ENCODE data around the gene SUN1.
"Not testable (repeated sequence)": the region's sequence is repeated elsewhere in the genome, so short reads cannot be mapped to it uniquely, and the experiment has no call there.

Gene SUN1

DNA sequence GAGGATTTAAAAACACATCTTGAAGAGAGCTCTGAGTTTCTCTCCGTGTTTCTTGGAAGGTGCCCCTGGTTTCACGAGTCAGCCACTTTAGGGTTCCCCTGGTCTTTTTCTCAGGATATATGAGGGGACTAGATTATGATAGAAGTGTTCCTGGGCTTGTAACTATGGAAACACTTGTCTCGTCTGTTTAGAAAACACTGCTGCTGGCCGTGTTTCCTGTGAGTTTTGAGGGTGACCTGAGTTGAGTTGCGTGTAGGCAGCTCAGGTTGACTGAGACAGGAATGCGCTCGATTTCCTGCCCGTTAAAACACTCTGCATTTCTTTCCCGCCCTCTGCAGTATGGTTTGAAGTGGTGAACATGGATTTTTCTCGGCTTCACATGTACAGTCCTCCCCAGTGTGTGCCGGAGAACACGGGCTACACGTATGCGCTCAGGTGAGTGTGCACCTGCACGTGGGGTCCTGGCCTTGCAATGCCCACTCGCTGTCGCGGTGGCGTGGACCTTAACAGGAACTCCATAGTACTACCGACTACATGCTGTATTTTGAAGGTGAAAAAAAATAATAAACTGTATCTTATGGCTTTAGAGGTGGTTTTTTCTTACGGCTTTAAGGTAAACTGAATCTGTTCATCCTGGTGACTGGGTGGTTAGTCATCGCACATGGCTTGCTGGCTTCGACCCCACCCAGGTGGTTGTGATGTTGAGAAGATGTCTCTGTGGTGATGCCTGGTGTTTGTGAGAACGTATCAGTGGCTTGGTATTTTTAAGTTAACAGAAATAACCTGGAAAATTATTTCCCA, at the start of gene SUN1:
Gene SUN1, plus strand, starts transcription at position 310 of the 801 bp plus-strand sequence. Its CDS starts 49 bp downstream, at position 359.
- DNase-seq, result no peak

DNA sequence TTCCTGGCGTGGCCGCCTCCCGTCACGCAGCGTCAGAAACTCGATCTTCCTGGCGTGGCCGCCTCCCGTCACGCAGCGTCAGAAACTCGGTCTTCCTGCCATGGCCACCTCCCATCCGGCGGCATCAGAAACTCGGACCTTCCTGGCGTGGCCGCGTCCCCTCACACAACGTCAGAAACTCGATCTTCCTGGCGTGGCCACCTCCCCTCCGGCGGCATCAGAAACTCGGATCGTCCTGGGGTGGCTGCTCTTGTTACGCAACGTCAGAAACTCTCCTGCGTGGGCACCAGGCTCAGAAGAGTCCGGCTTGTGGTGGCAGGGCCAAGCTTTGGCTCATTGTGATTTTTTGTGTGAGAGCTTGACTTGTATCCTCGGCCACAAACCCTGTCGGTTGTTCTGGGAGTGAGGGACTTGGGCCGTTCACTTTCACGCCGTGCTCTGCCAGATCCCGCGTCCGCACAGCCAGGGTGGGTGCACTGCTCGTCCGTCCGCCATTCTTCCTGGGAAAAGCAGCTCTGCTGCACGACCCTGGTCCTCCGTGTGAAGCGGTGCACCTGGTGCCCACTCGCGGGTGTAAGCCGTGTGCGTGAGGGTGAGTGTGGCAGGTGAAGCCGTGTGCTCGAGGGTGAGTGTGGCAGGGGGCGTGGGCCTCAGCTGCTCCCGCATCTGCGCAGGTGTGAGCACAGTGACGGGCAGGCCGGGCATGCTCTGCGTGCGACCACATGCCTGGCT, 49.4 kb upstream of the SUN1 start:
- no peak for DNase-seq

DNA sequence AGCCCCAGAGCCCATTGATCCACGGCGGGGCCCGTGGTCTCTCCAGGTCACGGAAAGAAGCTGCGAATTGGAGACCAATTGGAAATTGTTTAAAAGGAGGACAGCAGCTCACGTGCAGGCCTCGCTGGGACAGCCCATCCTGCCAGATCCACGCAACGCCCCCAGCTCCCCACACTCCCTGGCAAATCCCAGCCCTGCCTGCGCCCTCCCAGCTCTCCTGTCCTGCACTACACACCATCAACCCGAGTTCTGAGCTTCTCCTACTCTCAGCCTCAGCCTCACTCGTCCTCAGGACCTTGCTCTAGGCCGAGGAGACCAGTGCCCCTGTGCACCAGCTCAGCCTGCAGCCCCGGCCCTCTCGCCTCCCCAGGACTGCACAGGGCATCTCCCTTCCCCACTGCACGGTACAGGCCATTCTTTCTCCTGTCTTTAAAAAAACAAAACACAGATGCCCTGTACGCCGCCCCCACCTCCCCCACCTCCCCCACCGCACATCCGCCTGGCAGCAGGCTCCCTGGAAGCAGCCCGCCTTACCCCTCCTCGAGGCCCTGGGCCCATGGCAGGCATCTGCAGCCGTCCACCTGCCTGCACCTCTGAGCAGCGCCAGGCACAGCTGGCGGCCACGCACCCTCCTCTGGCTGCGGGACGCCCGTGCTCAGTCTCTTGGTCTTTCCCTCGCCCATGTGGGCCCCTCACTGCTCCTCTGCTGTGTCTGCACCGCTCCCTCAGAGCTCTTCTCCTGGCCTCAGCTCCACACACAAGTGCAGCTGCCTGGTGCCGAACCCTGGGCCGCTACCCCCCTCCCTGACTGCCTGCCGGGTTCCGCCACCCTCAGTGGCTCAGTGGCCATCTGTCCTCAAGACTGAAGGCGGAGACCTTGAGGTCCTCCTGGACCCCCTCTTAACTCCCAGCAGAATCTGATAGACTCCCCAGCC, 48.5 kb upstream of the SUN1 start:
- DNase-seq, result no peak

DNA sequence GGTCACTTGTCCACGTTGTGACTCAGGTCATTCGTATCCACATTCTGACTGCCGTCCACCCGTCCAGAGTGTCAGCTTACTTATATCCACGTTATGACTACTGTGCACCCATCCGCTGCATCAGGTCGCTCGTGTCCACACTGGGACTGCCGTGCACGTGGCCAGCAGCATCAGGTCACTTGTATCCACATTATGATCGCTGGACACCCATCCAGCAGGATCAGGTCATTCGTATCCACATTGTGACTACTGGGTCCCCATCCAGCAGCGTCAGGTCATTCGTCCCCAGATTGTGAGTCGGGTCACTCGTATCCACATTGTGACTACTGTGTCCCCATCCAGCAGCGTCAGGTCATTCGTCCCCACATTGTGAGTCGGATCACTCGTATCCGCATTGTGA, 47.3 kb upstream of the SUN1 start:
- no peak for DNase-seq

- DNase-seq, result no peak
Measured at GRCh38 chr7:785416-785815, 46.9 kb upstream of the SUN1 start.

DNA sequence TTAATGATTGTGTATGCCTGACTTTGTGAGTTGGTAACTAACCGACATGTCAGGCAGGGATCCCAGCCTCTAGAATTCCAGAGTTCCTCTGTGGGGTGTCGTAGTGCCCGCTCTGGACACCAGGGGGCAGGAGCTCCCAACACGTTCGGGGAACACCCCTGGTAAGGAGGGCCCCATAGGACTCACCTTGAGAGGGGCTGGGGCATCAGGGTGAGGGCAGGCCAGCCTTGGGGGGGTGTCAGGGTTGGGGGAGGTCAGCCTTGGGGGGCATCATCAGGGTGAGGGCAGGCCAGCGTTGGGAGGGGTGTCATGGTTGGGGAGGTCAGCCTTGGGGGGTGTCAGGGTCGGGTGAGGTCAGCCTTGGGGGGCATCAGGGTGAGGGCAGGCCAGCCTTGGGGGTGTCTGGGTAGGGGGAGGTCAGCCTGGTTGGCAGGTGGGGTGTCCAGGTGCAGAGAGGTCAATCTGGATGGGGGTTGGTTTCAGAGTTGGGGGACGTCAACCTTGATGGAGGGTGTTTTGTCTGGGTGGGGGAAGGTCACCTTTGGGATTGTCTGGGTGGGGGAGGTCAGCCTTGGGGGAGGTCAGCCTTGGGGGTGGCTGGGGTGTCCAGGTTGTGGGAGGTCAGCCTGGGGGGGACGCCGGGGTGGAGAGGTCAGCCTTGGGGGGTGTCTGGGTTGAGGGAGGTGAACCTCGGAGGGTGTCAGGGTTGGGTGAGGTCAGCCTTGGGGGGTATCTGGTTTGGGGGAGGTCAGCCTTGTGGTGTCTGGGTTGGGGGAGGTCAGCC, 45.6 kb upstream of the SUN1 start:
- peak; percentile 7 to 53 for DNase-seq

DNA sequence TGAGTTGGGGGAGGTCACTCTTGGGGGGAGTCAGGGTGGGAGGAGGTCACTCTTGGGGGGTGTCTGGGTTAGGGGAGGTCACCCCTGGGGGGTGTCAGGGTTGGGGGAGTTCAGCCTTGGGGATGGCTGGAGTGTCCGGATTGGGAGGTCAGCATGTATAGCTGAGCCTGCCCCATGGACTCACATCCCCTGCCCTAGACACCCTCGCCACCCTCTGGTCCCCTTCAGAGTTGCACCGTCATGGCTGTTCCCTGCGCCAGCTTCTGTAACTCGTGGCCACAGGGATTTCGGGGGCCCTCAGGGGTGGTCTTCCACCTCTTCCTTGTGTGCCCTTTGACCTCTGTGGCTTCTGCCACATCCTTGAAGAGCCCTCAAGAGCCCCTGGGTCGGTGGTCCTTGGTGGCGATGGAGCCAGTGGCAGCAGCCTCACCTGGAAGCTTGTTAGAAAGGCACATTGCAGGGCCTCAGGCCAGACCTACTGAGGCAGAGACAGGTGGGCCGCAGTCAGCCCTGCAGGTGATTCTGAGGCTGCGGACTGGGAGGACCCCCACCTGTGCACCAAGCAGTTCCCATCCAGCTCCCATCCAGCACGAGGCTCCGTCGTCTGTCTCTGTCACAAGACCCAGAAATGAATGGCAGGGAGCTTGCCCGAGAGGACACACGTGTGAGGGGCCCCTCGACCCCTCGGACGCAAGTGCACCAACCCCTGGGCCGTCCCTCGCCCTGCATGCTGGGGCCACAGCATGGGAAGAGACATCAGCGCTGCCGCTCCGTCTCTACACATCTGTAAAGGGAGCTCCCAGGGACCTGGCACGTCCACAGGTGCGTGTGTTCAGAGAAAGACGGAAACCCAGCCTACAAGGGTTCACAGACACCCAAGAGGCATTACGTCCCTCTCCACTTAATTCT, 44.7 kb upstream of the SUN1 start:
- no peak for DNase-seq

GRCh38 chr7:791519-791918, 40.8 kb upstream of the SUN1 start:
- DNase-seq, result no peak

DNA sequence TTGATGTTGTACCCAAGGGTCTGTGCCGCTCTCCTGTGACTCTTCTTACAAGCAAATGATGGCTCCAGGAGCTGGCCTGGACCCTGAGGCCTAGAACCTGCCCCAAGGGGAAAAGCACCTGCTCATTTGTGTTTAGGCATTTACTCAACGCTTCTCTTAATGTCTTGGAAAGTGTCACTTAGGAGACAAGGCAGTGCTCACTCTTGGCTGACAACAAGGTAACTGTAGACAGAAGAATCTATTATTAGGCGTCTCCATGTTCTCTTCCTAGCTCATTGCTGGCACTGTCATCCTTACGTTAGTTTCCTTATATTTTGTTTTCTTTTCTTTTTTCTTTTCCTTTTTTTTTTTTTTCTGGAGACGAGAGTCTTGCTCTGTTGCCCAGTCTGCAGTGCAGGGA, 38.1 kb upstream of the SUN1 start:
- no peak for DNase-seq

DNA sequence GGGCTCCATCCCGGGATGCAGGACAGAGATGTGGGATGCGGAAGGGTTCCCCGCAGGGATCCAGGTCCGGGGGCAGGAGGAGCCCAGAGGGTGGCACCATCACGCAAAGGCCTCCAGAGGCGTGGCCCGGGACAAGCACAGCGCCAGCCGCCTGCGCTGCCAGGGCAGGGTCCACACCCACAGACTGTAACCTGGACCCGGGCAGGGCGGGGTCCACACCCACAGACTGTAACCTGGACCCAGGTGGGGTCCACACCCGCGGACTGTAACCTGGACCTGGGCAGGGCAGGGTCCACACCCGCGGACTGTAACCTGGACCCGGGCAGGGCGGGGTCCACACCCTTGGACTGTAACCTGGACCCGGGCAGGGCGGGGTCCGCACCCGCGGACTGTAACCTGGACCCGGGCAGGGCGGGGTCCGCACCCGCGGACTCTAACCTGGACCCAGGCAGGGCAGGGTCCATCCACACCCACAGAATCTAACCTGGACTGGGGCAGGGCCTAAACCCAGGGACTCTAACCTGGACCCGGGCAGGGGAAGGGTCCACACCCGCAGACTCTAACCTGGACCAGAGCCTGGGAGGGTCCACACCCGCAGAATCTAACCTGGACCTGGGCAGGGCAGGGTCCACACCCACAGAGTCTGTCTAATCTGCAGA, 37.5 kb upstream of the SUN1 start:
- DNase-seq, result no peak

- not testable (repeated sequence) for DNase-seq
Measured at GRCh38 chr7:796434-797169, 35.7 kb upstream of the SUN1 start.

- no peak for DNase-seq
Measured at GRCh38 chr7:798921-799470, 33.3 kb upstream of the SUN1 start.

GRCh38 chr7:800692-801091, 31.6 kb upstream of the SUN1 start:
- no peak for DNase-seq

GRCh38 chr7:801351-801750, 30.9 kb upstream of the SUN1 start:
- not testable (repeated sequence) for DNase-seq

DNA sequence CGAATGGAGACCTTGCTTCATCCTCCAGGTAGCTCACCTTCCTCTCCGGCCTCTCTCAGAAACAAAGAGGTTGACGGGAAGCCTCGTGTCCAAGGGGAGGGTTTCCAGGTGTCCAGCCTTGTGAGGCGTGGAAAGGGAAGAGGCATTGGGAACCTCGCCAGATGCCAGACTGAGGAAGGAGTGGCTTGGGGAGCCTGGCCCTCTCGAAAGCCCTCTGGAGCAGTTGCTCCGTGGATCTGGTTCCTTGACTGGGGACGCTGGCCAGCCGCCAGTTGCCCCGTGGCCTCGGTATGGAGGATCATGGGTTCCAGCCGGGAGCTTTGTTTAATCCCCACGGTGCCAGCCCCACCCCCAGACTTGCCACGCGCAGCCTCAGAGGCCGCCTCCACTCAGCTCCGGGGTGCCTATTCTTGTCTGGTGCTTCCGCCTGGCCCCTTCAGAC, 30.3 kb upstream of the SUN1 start:
- DNase-seq, result peak; percentile 84 to 92

DNA sequence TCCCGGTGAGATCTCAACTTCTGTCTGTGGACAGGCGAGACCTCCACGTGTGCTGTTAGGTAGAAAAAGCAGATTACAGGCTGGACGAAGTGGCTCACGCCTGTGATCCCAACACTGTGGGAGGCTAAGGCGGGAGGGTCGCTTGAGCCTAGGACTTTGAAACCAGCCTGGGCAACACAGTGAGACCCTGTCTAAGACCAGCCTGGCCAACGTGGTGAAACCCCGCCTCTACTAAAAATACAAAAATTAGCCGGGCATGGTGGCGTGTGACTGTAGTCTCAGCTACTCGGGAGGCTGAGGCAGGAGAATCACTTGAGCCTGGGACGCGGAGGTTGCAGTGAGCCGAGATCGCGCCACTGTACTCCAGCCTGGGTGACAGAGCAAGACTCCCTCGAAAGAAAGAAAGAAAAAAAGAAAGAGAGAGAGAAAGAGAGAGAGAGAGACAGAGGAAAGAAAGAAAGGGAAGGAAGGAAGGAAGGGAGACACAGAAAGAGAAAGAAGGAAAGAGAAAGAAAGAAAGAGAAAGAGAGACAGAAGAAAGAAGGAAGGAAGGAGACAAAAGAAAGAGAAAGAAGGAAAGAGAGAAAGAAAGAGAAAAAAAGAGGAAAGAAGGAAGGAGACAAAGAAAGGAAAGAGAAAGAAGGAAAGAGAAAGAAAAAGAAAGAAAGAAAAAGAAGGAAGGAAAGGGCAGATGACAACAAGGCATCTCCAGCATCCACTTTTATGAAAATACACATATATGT, 29.6 kb upstream of the SUN1 start:
- DNase-seq, result no peak

DNA sequence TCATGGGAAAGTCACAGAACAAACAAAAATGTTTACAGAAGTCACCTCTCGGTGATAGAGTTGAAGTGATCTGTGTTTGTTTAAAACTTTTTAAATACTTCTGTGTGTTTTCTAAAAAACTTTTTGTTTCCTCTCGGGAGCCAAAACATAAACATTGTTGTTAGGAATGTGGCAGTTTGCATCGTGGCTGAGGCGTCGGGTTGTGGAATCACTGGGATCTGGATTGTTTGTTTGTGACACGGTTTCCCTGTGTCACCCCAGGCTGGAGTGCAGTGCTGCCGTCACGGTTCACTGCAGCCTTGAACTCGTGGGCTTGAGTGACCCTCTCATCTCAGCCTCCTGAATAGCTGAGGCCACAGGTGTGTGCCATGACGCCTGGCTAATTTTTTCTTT, 29.0 kb upstream of the SUN1 start:
- DNase-seq, result no peak

DNA sequence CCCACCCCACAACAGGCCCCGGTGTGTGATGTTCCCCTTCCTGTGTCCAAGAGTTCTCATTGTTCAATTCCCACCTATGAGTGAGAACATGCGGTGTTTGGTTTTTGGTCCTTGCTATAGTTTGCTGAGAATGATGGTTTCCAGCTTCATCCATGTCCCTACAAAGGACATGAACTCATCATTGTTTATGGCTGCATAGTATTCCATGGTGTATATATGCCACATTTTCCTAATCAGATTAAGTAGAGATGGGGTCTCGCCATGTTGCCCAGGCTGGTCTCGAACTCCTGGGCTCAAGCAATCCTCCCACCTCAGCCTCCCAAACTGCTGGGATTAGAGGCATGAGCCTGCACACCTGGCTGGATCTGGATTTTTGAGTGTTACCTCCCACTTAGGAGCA, 28.5 kb upstream of the SUN1 start:
- not testable (repeated sequence) for DNase-seq

GRCh38 chr7:805261-805660, 27.0 kb upstream of the SUN1 start:
- DNase-seq, result no peak

All from NCI-H524 (cell line).